NCI-H1436 treated with DMSO at 0.1 percent for 48 hours (cell line): ENCODE data around the gene FAM174B.

Experiments used
- DNase-seq: peaks from one replicate; lab custom pipeline; 2025; lab: John Stamatoyannopoulos, UW

Gene FAM174B

DNA sequence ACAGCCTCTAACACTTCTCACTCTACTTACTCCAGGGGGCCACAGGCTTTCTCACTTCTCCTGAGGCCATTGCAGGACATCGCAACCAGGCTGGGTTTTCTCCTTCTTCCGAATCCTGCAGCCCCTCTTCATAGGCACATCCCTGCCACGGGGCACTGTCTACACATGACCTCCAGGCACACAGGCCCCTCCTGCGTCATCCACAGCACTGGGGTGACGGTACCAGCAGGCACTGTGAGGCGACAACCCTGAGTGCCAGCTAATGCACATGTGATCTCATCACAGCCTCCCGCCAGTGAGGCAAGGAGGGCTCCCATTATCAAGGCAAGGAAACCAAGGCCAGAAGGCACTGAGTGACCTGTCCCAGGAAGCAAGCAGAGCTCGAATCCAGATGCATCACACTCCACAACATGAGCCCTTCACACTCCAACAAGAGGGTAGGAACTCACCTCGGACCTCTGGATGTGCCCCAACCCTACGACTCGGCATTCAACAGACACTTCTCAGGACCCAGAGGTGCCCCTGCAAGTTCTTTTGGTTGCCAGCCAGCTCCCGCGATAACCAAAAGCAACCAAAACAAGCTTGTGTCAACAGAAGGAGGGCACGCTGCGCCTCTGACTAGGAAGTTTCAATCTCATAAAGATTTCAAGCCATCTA is 16.7 kb downstream of the FAM174B start:
- no peak for DNase-seq

DNA sequence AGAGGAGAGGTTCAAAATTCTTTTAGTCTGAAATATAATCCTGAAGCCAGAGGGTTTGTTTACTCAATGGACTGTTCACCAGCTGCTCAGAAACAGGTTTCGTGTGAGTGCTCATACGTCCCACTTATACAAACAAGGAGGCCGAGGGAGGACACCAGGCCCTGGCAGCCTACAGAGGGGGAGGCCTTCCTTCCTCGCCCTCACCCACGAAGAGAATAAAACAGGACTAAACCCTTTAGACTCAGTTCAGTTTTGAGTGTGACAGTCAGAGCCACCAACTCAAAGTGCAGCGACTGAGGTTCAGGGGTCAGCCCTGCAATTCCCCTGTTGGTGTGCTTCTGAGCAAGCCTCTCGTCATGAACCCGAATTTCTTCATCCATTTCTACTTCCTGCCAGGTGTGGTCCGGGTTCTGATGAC is 17.3 kb downstream of the FAM174B start:
- DNase-seq = no peak

DNA sequence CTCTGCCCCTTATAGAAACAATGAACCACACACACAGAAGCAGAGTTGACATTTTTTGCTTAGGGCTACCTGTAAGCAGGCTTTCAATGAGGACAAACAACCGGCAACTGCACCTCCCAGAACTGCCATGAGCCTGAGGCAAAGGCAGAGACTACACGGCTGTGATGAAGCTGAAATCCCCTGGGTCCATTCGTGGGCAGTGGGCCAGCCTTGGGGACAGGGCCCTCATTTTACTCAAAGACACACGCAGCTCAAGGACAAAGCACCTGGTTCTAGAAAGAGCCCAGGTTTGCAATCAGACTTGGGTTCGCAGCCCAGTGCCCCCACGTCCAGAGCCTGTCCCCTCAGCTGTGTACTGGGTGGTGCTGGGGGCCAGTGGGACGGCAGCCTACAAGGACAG is 17.9 kb downstream of the FAM174B start:
- DNase-seq = no peak

DNA sequence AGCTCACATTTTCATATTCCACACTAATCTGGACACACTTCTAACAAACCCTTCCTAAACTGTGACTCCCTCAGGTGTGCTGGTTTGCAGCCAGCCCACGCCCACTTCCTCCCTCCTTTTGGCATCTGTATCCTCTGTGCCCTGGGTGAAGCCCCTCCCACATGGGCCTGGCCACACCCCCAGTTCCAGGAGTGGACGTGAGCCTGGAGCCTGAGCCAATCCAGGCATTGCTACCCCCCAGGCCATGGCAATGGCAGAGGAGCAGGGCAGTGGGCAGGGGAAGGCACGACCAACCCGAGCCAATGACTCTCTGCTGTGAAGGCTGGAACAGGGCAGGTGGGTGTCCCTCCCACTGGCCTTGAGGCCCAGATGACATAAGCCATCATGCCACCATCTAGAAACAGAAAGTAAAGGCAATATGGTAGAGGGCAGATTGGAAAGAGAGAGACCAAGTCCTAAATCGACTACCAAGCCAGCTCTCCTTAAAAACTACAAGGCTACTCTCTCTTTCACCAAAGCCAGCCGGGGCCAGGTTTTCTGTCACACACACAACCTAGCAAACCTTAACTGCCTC is 18.6 kb downstream of the FAM174B start:
- DNase-seq = no peak

DNA sequence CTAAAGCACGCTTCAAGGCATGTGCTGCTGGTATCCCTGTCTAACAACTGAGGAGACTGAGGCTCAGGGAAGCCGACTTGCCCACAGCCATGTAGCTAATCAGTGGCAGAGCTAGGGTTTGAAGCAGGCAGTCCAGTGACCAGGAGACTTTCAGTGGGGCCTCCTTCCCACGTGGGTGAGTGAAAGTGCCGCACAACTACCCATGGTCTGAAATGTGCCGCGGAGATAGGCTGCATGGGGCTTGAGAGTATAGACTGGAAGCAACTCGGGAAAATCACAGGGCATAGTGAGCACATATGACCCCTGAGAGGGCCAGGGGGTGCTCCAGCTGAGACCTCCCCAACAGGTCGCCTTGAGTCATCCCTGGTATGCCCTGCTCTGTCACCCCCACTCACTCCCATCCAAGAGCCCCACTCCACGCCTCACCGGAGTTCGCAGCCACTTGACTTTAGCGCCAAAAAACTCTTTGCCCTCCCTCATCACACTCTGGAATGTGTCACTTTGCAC is 19.1 kb downstream of the FAM174B start:
- DNase-seq = no peak

DNA sequence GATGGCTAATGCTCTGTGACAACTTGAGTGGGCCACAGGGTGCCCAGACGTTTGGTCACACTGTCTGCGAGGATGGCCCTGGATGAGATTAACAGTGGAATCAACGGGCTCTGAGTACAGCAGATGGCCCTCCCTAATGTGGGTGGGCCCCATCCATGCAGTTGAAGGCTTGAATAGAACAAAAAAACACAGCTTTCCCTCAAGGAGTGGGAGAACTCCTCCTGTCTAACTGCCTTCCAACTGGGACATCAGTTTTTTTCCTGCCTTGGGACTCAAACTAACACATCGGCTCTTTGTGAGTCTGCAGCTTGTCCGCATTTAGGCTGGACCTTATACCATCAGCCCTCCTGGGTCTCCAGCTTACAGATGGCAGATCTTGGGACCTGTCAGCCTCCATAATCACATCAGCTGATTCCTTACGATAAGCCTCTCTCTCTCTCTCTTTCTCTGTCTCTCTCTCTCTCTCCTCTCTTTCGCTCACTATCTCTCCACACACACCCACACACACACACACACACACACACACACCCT is 20.8 kb downstream of the FAM174B start:
- no peak for DNase-seq

DNA sequence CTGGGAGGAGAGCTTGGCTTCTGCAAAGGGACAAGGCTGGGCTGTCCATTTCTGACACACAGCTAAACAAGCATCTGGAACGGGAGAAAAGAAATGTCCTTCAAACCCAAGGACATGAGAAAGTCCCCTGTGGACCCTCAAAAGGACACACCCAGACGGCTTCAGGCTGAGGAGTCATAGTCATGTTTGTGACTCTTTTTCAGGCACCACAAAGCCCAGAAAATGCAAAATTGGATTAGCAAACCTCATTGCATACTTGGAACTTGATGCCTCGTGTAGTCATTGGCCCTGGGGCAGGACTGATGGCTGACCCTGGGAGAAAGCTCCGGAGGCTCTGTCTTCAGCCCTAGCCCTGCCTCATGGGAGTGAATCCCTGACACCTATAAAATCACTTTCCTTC is 21.5 kb downstream of the FAM174B start:
- DNase-seq = no peak

DNA sequence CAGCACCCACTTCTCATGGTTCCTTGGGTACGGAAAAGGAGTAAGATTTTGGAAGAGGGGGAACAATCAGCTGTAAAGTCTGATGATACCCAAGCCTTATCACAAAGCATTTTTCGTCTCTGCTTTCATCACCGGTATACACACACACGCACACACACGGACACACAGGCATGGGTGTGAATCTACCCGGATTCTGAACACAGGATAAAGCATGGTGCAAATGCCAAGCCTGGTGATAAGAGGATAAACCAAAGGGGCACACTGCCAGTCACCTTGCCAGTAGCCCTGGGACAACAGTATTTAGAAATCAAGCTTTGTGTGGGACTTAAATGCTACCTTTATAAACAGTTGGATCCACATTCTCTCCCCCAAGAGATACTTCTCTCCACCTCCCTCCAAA is 22.2 kb downstream of the FAM174B start:
- no peak for DNase-seq

DNA sequence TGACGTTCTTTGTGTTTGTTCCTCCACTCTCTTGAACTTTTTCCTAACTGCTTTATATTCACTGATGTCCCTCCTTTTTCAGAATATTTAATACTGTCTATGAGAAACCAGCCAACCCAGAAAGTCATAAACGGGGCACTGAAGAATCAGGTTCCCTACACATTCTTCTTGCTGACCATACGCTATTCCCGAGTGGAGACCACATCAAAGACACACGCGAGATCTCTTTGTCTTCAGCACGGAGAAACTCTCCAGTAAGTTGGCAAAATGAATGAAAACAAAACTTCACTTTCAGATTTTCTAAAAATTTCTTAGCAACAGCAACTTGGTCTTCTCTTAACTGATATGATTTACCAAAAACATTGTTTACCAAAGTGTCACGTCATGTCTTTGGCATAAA is 22.6 kb downstream of the FAM174B start:
- no peak for DNase-seq

DNA sequence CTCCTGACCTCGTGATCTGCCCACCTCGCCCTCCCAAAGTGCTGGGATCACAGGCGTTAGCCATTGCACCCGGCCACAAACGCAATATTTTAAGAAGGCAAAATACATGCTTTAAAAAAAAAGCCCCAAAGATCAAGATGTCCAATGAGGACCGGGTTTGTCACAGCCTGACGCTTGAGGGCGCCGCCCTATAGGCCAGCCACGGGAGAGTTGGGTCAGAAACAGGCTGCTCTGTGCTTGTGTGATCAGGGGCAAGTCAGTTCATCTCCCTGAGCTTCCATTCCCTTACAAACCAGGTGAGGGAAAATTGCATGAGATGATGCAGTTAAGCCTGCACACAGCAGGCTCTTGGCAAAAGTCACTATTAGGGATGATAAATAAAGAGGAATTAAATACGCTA is 23.9 kb downstream of the FAM174B start:
- no peak for DNase-seq

DNA sequence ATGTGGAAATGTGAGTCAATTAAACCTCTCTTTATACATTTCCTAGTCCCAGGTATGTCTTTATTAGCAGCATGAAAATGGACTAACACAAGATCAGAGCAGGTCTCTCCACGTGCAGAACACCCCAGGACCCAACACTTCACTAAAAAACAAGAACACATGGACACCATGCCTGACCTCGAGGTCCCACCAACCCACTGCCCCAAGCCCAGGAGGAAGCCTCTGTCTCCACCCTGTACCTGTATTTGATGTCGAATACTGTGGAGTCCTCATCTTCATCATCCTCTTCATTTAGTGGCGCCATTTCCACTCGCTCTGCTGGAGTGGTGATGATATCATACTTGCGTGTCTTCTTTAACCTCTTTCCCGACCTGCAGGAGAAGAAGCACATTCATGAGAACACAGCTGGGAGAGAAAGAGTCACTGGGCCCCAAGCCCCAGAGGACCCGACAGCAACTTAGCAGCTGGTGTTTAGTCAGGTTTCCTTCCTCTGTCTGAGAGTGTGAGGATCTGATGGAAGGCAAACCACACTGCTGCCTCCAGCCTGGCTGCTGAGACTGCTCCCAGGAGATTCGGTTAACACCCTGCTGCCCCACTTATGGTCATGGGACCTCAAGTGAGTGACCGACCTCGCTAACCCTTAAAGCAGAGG is 25.5 kb downstream of the FAM174B start:
- no peak for DNase-seq

DNA sequence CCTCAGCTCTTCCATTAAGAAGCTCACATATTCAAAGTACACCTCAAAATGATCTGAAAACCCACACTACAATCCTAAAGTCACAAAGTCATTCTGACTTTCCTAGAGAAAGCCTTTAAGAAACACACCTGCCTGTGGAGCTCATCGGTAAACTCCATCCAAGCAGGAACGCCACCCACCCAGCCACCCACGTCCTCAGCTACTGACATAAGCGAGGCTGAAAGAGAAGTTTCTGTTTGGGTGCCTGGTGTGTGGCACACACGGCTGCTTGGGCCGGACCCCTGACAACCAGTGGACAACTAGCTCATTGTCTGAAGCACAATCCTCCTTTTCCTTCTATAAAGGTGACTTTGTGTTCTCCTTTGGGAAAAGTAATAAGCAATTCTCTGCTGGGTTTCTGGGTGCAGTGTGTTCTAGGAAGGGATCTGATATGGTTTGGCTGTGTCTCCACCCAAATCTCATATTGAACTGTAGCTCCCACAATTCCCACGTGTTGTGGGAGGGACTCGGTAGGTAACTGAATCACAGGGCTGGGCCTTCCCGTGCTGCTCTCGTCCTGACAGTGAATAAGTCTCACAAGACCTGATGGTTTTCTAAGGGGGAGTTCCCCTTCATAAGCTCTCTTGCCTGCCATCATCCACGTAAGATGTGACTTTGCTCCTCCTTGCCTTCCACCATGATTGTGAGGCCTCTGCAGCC is 26.1 kb downstream of the FAM174B start:
- DNase-seq = no peak

DNA sequence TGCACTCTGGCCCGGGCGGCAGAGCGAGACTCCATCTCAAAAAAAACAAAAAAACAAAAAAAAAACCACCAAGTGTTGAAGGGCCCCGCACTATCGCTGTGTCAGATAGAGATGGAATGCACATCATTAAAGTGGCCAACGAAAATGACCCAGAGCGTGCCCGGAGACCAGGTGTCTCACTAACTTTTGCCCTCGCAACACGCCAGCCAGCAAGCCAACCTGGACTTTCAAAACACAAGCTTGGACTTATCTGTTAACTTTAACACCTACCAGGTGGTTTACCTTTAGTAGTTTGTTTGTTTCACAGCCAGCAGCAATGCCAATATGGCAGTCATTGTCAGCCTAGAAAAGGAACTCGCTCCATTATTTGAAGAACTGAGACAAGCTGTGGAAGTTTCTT is 28.6 kb downstream of the FAM174B start:
- no peak for DNase-seq

DNA sequence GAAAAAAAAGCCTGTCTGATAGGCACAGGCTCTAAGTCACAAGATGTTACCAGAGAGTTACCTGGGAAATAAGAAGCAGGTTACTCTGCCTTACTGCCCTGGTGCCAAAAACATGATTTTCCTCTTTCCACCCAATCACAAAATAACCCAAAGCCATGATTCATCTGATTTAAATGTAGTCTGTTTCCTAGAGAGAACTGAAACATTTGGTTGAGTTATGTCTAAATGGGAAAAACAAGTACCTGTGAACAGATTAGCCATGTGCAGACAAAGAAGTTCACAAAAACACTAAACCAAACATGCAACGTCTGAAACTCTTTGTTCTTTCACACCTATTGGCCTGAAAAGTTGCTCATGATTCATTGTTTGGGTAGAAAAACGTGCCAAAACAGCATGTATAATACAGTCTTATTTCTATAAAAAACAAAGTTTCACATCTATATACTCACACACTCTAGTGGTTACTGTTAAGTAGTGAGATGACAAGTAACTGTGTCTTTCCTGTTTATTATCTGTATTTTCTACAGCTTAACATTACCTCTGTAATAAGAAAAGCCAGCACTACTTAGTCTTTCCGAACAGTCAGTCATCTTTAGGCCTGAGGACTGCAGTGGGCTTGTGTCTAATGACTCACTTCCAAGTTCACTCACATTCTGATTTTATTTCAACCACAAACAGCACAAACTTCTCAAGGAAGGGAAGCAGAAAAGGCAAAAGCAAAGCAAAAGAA is 30.2 kb downstream of the FAM174B start:
- DNase-seq = no peak

DNA sequence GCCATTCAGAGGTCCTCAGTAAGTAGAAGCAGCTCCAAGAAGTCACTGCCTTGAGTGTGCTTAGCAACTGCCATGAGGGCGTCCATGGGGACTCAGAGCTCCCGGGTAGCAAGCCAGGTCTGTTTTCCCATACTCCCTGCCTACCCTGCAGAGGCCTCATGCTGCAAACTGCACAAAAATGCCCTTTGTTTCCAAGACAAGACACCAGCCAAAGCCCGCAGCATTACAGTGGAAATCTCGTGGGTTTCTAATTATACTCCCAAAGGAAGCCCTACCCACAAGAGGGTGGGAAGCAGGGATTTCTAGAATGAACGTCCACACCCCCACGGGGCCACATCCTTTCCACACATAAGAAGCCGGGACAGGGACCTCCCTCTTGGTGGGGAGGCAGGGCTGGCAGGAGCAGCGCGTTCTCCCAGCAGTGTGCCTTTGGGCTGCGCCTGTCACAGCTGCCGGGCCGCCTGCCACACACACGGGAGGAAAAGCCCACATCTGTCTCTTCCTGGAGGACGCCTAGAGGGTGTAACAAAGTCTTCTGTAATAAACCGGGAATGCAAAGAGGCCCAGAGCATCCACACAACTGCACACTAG is 31.1 kb downstream of the FAM174B start:
- DNase-seq = no peak

DNA sequence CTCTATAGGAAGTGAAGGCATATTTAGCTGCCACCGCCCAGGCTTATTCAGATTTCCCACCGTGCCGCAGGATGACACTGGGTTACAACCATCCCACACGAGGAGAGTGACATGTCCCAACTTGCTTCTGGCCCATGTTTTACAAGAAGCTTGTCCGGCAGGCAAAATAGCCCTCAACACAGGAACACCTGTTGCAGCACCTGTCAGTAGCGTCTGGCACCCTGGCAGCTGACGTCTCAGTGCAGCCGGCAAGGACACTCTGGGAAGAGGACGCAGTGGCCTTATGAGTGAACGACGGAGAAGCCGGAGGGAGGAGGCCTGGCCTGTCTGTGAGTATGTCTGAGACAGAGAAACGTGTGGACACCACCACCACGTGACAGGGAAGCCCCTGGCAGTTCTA is 32.1 kb downstream of the FAM174B start:
- DNase-seq = no peak

DNA sequence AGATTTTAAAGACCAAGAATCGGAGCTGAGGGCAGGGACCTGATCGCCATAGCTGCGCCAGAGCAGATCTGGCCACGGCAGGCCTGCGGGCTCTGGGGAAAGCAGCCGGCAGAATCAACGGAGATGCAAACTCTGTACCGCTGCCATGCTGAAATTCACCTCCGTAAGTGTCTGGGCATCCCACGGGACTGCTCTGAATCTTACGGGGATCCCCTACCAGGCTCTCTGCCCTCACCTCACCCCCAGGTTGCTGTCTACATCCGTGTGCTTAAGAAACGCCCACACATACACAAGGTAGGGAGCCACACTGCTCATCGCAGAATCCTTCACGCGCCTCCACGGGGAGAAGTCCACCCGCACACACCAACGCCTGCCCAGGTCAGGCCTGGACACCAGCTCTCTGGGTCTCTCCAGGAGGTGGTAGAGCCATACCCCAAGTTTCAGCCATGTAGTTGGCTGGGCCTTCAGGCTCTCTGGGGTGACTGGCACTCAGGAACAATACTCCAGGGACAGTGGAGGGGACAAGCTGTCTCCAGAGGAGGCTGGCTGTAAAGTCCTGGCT is 33.5 kb downstream of the FAM174B start:
- DNase-seq = no peak

DNA sequence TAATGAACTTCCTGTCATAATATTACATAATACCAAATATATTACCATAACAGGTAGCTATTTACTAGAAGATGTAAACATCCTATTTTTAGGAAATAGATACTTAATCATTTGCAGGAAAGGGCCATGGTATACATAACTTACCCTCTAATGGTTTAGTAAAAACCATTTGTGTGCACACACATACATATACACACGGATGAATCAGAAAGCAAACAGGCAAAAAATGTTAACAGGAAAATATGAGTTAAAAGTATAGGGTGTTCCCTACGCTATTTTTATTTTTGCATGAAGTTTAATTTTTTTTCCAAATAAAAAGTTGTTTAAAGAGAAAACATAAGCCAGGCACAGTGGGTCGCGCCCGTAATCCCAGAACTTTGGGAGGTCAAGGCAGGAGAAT is 34.6 kb downstream of the FAM174B start:
- DNase-seq = no peak

DNA sequence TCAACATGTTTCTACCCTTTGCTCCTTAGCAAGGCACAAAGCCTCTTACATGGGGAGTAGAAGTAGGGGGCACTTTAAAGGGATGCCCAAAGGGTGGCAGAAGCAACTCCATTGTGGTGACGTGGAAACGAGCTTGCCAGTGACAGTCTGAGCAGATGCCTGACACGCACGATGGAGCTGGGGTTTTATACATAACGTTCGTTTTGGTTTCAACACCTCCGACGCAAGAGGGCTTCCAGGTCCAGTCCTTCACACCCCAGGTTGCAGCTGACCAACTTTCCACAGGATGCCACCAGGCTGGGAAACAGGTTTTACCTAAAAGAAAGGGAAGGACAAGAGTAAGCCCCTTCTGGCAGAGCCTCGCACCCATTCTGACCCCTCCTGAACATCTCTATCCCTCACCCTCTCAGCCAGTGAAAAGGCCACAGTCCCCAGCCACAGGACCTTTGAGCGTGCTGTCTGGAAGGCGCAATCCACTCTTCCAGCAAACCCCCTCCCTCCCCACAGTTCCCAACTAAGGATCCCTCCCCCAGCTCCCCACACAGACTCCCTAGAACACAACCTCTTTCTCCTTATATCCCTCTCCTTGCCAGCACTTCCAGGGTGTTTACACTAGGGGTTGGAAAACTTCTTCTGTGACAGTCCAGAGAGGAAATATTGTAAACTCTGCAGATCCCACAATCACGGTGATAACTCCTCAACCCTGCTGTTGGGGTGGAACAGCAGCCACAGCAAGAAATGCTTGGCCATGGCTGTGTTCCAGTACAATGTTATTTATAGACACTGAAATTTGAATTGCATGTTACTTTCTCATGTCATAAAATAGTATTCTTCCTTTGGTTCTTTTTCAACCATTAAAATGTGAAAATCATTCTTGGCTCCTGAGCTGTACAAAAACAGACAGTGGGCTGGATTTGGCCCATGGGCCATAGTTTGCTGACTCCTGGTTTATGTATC is 36.2 kb downstream of the FAM174B start:
- DNase-seq = no peak
